A549 treated with dexamethasone at 1 μM for 4 hours (cell line): ENCODE data around the gene BABAM1. TPM values are rescaled to one million over a fixed set of nuclear protein-coding genes. Genes with fewer than 3 reads are reported as not detected.

Experiments used
- total RNA-seq: library from RNA; stranded (reverse); fragments of 200-300 nt; extraction: Qiagen RNA extraction; gene quantifications from 5 replicates; pipeline ENCODE4 v1.2.3, GENCODE V29; 2022

Gene BABAM1
- 56.1 to 65.2 TPM (median 63.2 TPM) in 5 replicates for total RNA-seq

GRCh38 chr19:17266975-17267788 is at the start of gene BABAM1:
BABAM1 (plus strand) TSS chr19:17267443; CDS start chr19:17268807, 1,364 bp downstream.

DNA sequence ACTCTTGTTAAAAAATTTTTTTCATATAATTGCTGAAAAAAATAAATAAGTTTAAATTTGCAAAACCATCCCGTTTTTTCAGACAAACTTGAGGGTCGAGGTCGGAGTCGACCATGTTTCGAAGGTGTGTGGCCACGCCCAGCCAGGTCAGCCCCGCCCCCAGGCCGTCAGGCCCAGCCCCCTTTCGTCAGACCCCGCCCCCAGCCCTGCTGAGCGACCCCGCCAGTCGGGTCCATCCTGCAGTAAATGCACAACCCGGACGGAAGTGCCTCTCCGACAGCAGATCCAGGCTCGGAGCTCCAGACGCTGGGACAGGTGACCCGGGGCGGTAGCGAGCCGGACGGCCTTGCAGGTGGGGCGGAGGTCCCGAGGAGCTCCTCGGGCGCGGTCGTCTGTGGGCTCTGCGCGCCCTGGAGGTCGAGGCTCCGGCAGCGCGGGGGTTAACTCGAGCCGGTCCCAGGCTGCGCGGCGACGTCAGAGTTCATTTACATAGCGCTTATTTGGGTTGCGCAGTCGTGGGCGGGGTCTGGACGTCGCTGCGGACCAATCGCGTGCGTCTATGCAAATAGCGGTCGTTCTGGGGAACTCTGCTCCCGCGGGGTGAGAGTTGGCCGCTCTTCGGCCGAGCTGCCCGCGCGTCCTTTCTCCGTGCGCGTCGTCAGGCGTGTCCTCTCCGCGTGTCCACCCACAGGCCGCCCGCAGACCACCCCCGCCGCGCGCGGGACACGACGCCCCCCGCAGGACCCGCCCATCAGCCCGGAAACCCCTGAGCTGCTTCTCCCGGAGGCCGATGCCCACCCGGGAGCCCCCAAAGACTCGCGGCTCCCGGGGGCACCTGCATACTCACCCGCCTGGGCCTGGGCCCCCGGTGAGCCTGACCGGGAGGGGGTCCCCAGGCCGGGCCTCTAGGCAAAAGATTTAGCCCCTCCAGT is 41.0 kb upstream of the BABAM1 start, which contains the start of gene OCEL1:
Gene OCEL1, plus strand, starts transcription at position 225 of the 932 bp plus-strand sequence. Its CDS starts 22 bp downstream, at position 247.

DNA sequence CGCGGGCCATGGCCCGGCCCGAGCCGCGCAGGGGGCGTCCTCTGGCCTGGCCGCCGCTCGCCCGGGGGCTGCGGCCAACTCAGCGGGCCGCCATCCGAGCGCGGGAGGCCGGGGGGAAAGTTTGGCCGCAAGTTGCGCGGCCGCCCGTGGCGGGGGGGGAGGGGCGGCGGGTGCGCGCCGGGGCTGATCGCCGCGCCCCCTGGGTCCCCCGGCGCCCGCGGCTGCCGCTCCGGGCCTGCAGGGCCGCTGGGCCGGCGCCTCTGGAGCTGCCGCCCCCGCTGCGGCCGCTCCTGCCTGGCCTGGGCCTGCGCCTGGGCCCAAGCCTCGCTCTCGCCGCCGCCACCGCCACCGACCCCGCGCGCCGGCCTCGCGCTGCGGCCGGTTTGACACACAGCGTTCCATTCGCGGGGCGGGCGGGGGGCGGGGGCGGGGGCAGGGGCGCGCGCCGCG is 21.7 kb upstream of the BABAM1 start, which contains the start of gene NR2F6:
Gene NR2F6, minus strand, starts transcription at position 385 of the 450 bp plus-strand sequence. CDS start 699 bp downstream, outside the sequence.

GRCh38 chr19:17264641-17264979 is 2.6 kb upstream of the BABAM1 start, which contains the start of gene USHBP1:
USHBP1 (minus strand) TSS chr19:17264745; CDS start chr19:17264299, 446 bp downstream.

GRCh38 chr19:17281391-17282304 is 14.4 kb downstream of the BABAM1 start, which contains the start of gene ANKLE1:
ANKLE1 (plus strand) TSS chr19:17281901; CDS start chr19:17281921, 20 bp downstream.

GRCh38 chr19:17303167-17303939 is 36.1 kb downstream of the BABAM1 start, which contains the start of gene ABHD8:
ABHD8 (minus strand) TSS chr19:17303425; CDS start chr19:17301616, 1,809 bp downstream.

GRCh38 chr19:17305517-17306284 is 38.5 kb downstream of the BABAM1 start, which contains the start of gene MRPL34:
MRPL34 (plus strand) TSS chr19:17305872; CDS start chr19:17305893, 21 bp downstream.

DNA sequence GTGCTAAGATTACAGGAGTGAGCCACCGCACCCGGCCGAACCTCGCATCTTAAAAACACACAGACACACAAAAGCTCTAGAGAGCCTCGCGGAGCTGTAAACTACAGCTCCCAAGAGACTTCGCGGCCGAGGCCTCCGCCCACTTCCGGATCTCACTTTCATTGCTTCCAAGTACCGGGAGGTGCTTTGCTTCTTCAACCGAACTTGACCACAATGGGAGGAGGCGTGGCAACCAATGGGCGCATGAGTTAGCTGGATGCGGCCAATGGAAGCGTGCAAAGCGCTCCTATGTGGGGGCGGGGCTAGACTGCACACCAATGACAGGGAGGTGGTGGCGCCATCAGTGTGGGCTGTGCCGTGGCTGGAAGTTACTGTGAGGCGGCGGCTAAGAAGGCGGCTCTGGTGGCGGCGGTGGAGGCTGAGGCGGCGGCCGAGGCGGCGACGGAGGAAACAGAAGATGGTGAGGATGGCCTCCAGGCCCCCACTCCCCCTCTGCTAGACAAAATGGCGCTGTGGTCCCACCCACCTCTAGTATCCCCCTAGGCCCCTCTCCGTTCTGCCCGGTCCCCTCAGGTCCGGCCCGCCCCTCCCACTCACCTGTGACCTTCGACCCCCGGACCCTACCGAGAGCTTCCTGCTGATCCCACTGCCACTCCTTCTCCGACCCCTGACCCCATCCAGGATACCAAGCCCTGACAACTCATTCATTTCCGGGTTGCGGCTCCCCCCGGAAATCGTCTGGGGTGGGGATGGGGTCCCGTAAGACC is 42.1 kb downstream of the BABAM1 start, which contains the start of gene DDA1:
Gene DDA1, plus strand, starts transcription at position 366 of the 767 bp plus-strand sequence. Its CDS starts 92 bp downstream, at position 458.

Other genes with a start within 250 kb of the BABAM1 start
- 0.05 to 0.33 TPM (median 0.09 TPM) in 5 replicates for gene CPAMD8, start 240.6 kb upstream of the BABAM1 start, total RNA-seq
- gene HAUS8, start 192.0 kb upstream of the BABAM1 start, total RNA-seq = 12.3 to 15.2 TPM (median 13.1 TPM) in 5 replicates
- 23.4 to 37.4 TPM (median 33.1 TPM) in 5 replicates for gene MYO9B, start 191.7 kb upstream of the BABAM1 start, total RNA-seq
- gene USE1, start 52.1 kb upstream of the BABAM1 start, total RNA-seq = 13.2 to 15.5 TPM (median 13.9 TPM) in 5 replicates
- 9.7 to 13.9 TPM (median 12.9 TPM) in 5 replicates for gene OCEL1, start 41.2 kb upstream of the BABAM1 start, total RNA-seq
- gene NR2F6, start 21.5 kb upstream of the BABAM1 start, total RNA-seq = 30.3 to 57.3 TPM (median 52.6 TPM) in 5 replicates
- gene USHBP1, start 2.7 kb upstream of the BABAM1 start, total RNA-seq = 0.07 TPM in 1 of 5 replicates, not detected in the others
- 0.24 to 0.46 TPM (median 0.36 TPM) in 5 replicates for gene ANKLE1, start 14.5 kb downstream of the BABAM1 start, total RNA-seq
- gene ABHD8, start 36.0 kb downstream of the BABAM1 start, total RNA-seq = 1.7 to 3.0 TPM (median 2.5 TPM) in 5 replicates
- 58.9 to 95.1 TPM (median 90.6 TPM) in 5 replicates for gene MRPL34, start 38.4 kb downstream of the BABAM1 start, total RNA-seq
- gene DDA1, start 42.1 kb downstream of the BABAM1 start, total RNA-seq = 45.8 to 66.0 TPM (median 55.4 TPM) in 5 replicates
- 1.4 to 3.3 TPM (median 2.8 TPM) in 5 replicates for gene ANO8, start 67.4 kb downstream of the BABAM1 start, total RNA-seq
- 10.5 to 21.0 TPM (median 19.6 TPM) in 5 replicates for gene GTPBP3, start 70.1 kb downstream of the BABAM1 start, total RNA-seq
- gene PLVAP, start 109.9 kb downstream of the BABAM1 start, total RNA-seq = not detected in 5 replicates
- gene CCDC194, start 126.8 kb downstream of the BABAM1 start, total RNA-seq = not detected in 5 replicates
- 0.12 to 0.21 TPM (median 0.17 TPM) in 3 of 5 replicates, not detected in the others for gene BST2, start 138.2 kb downstream of the BABAM1 start, total RNA-seq
- gene MVB12A, start 152.6 kb downstream of the BABAM1 start, total RNA-seq = 23.5 to 41.4 TPM (median 37.8 TPM) in 5 replicates
- 0.28 to 0.70 TPM (median 0.60 TPM) in 5 replicates for gene TMEM221, start 181.2 kb downstream of the BABAM1 start, total RNA-seq
- gene NXNL1, start 193.5 kb downstream of the BABAM1 start, total RNA-seq = not detected in 5 replicates
- gene SLC27A1, start 203.1 kb downstream of the BABAM1 start, total RNA-seq = 1.9 to 3.1 TPM (median 2.7 TPM) in 5 replicates
- gene PGLS, start 244.2 kb downstream of the BABAM1 start, total RNA-seq = 48.3 to 80.1 TPM (median 73.2 TPM) in 5 replicates